Skeletal muscle satellite cell (primary cell): ENCODE results near the gene CCDC88A. TPM values are rescaled to one million over a fixed set of nuclear protein-coding genes. Genes with fewer than 3 reads are reported as not detected.
A peak's percentile ranks its signal among the peaks of the same experiment; 100 is the strongest.
"Not testable (repeated sequence)": the region's sequence is repeated elsewhere in the genome, so short reads cannot be mapped to it uniquely, and the experiment has no call there.

Experiments
- H3K27me3 ChIP-seq: 2 replicates; pipeline ENCODE4 v1.7.0; 2013; ENCODE audit warnings: low read length; ENCODE audit not compliant: control insufficient read depth, insufficient read depth
- H3K36me3 ChIP-seq: 2 replicates; pipeline ENCODE4 v1.7.0; 2013; ENCODE audit warnings: mild to moderate bottlenecking, control low read depth, low read length; ENCODE audit not compliant: insufficient read depth
- H3K4me1 ChIP-seq: 2 replicates; pipeline ENCODE4 v1.7.0; 2013; ENCODE audit warnings: low read length; ENCODE audit not compliant: control insufficient read depth, insufficient read depth
- H3K4me2 ChIP-seq: 2 replicates; pipeline ENCODE4 v1.7.0; 2013; ENCODE audit warnings: mild to moderate bottlenecking, low read length
- H3K4me3 ChIP-seq: 2 replicates; pipeline ENCODE4 v1.7.0; 2013; ENCODE audit warnings: low read length
- H3K9ac ChIP-seq: 2 replicates; pipeline ENCODE4 v1.7.0; 2013; ENCODE audit warnings: mild to moderate bottlenecking, low read depth, low read length, moderate library complexity
- H3K9me3 ChIP-seq: replicated peaks from 2 replicates; pipeline ENCODE4 v1.7.0; 2013; ENCODE audit warnings: mild to moderate bottlenecking, control low read depth, low read length
- total RNA-seq: library from RNA; depleted of rRNA; stranded (reverse); fragments of >200 nt; gene quantifications from 2 replicates; pipeline ENCODE4 v1.2.3, GENCODE V29; 2012; rRNA removed

The CCDC88A gene
- 48.7 and 54.2 TPM in 2 replicates for total RNA-seq

DNA sequence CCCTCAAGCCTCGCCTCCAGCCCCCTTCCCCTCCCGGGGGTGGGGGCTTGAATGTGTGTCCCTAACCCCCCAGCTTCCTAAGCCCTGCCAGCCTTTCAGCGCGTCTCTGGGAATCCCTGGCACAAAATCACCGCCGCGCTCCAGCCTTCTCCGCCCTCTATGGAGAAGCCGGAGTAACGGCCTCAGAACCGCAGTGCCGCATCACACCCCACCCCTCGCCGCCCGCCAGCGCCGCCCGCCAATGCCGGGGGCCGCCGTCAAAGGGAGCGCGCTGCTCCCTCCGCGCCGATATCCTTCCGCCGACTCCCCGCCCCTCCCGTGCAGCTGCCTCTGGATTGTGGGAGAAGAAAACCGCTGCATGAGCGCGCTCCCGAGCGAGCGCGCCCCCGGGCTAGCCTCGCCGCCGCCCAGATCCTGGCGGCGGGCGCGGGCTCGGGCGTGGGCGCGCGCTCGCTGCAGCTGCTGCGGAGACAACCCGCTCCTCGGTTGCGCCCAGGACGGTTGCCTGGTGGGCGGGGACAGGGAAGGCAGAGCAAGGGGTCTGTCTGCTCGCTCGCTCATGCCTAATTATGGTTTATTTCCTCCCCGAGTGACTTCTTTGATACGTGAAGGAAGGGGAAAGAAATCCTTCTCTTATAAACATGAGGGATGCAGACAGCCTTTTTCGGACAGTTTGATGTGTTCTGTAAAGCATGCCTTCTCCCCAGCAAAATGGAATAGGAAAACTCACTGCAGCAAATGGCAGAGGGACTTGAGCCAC lies at the start of gene CCDC88A:
Gene CCDC88A, minus strand, starts transcription at position 178 of the 760 bp plus-strand sequence. CDS start 777 bp downstream, outside the sequence.
- H3K4me2 ChIP-seq: peak within 1 kb of the TSS; percentile 93

GRCh38 chr2:55461679-55462078 lies 42.0 kb upstream of the CCDC88A start:
- no peak overlapping the region for H3K4me2 ChIP-seq
- H3K9ac ChIP-seq: no peak overlapping the region
- H3K9me3 ChIP-seq: no peaks in the 10 kb centered on the region
- H3K4me1 ChIP-seq: no peaks in the 10 kb centered on the region
- H3K36me3 ChIP-seq: no peaks in the 10 kb centered on the region
- H3K4me3 ChIP-seq: no peak overlapping the region
- H3K27me3 ChIP-seq: no peaks in the 10 kb centered on the region

More for the DNA sequence above, at the start of gene CCDC88A:
- Histone ChIP-seq H3K4me1 (peaks cover 17% of the 10 kb centered on the region), H3K9me3 (no peaks in the 10 kb centered on the region), H3K9ac (peak within 1 kb of the TSS; percentile 92), H3K4me3 (peak within 1 kb of the TSS; percentile 93), H3K27me3 (no peaks in the 10 kb centered on the region), H3K36me3 (no peaks in the 10 kb centered on the region)

DNA sequence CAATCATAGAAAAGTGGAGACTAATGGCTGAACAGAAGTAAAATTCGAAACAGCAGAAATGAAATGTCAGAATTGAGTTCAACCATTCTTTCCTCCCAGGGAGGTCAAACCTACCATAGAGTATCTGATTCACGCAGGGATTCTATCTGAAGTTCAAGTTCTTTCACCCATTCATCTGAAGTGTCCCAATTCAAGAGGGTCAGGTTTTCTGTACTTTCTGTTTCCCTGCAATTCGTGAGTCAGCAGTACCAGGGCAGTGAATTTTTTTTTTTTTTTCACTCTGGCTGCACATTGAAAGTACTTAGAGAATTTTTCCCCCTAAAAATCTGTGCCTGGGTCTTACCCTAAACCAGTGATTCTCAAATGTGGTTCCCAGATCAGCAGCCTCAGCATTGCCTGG lies 40.9 kb upstream of the CCDC88A start:
- Histone ChIP-seq H3K36me3 (no peaks in the 10 kb centered on the region), H3K9ac (no peak overlapping the region), H3K4me2 (no peak overlapping the region), H3K9me3 (no peaks in the 10 kb centered on the region), H3K27me3 (no peaks in the 10 kb centered on the region), H3K4me1 (no peaks in the 10 kb centered on the region), H3K4me3 (no peak overlapping the region)

DNA sequence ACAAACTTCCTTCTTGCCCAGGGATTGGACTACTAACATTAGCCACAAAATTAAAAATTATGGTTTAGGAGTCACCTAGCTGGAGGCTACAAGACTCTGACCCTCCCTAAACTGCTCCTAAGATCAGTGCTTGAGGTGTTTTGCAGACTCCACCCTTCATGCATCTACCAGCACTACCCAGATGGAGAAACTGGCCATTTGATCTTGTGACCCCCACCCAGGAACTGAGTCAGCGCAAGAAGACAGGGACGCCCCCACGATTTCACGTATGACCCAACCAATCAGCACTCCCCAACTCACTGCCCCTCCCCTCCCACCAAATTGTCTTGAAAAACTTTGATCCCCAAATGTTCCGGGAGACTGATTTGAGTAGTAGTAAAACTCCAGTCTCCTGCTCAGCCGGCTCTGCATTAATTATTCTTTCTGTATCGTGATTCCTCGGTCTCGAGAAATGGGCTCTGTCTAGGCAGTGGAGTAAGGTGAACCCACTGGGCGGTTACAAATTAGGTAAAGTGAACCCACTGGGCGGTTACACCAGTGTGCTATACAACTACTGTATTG lies 40.1 kb upstream of the CCDC88A start:
- Histone ChIP-seq H3K4me1 (no peaks in the 10 kb centered on the region), H3K4me3 (no peak overlapping the region), H3K27me3 (no peaks in the 10 kb centered on the region), H3K4me2 (no peak overlapping the region), H3K36me3 (no peaks in the 10 kb centered on the region), H3K9ac (no peak overlapping the region), H3K9me3 (no peaks in the 10 kb centered on the region)

DNA sequence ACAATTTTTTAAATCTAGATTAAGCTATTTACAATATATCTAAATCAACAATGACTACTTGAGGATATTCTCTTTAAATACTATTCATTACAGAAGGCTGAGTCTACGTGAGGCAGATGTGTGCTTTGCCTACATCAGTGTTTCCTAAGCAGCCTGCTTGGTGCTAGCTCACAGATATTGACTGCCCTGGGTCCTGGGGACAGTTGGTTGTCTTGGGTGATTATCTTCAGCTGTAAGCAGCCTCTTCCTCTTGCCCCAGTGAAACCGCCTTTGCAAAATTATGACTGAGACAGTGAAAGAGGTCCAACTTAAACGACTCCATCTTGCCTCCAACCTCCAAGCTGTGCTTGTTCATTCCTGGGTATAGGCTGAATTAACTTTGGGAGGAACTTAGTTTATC lies 39.6 kb upstream of the CCDC88A start:
- no peaks in the 10 kb centered on the region for H3K4me1 ChIP-seq
- no peak overlapping the region for H3K9ac ChIP-seq
- no peak overlapping the region for H3K4me2 ChIP-seq
- no peaks in the 10 kb centered on the region for H3K9me3 ChIP-seq
- H3K27me3 ChIP-seq: no peaks in the 10 kb centered on the region
- H3K4me3 ChIP-seq: no peak overlapping the region
- no peaks in the 10 kb centered on the region for H3K36me3 ChIP-seq

GRCh38 chr2:55454121-55454520 lies 34.5 kb upstream of the CCDC88A start:
- H3K4me2 ChIP-seq: no peak overlapping the region
- no peaks in the 10 kb centered on the region for H3K4me1 ChIP-seq
- H3K9me3 ChIP-seq: no peaks in the 10 kb centered on the region
- H3K27me3 ChIP-seq: no peaks in the 10 kb centered on the region
- no peak overlapping the region for H3K9ac ChIP-seq
- no peak overlapping the region for H3K4me3 ChIP-seq
- H3K36me3 ChIP-seq: no peaks in the 10 kb centered on the region

DNA sequence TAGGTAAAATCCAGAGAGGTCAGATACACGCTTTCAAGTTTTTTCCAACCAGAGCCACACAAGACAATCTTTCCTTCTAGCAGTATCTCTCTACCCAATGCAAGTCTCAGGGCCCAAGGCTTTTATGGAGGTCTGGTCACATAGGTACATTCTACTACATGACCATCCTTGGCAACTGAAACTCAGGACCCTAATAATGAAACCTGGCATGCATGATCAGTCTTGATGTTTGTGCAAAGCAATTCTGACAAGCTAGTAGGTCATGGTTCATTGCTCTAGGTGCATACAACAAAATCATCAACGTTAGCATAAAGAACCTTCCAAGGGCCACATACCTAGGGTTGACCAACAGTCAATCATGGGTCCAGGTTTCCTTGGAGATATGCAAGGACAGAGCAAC lies 33.2 kb upstream of the CCDC88A start:
- no peak overlapping the region for H3K4me2 ChIP-seq
- no peaks in the 10 kb centered on the region for H3K36me3 ChIP-seq
- no peaks in the 10 kb centered on the region for H3K9me3 ChIP-seq
- H3K4me1 ChIP-seq: no peaks in the 10 kb centered on the region
- no peaks in the 10 kb centered on the region for H3K27me3 ChIP-seq
- H3K4me3 ChIP-seq: no peak overlapping the region
- no peak overlapping the region for H3K9ac ChIP-seq

DNA sequence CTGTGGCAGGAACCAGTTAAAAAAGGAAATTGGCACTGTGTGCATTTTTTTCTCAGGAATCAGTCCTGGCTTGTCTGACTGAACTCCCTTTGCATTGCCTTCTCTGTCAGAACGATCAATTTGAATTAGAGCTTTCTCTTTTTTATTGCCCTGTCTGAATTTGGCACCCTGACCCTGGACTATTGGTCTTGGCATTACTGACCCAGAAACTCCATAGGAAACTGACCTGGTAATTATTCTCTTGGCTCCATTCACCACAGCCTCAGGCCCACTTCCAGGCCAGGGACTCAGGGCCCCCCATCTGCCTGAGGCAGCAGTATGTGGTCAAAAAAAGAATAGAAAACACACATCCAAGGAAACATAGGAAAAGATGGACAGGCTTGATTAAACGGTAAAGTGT lies 32.0 kb upstream of the CCDC88A start:
- Histone ChIP-seq H3K27me3 (no peaks in the 10 kb centered on the region), H3K4me1 (no peaks in the 10 kb centered on the region), H3K9ac (no peak overlapping the region), H3K4me3 (no peak overlapping the region), H3K36me3 (no peaks in the 10 kb centered on the region), H3K4me2 (no peak overlapping the region), H3K9me3 (no peaks in the 10 kb centered on the region)

DNA sequence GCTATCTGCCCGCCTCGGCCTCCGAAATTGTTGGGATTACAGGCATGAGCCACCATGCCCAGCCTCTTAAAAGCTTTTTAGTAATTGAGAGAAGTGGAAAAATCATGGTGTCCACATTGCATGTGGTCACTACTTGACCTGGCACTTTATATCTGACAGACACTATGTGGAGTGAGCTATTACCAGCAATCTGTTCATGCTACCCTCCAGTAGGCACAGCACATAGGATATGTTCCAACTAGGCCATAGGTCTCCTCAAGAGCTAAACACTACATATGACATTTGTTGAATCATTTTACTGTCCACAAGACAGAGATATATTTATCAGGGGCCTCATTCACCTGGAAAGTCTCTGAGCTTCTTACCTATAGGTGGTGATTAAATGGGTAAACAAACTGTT lies 30.4 kb upstream of the CCDC88A start:
- not testable (repeated sequence) for H3K4me3 ChIP-seq, H3K9me3 ChIP-seq, H3K4me1 ChIP-seq, H3K36me3 ChIP-seq, H3K9ac ChIP-seq, H3K4me2 ChIP-seq, H3K27me3 ChIP-seq

DNA sequence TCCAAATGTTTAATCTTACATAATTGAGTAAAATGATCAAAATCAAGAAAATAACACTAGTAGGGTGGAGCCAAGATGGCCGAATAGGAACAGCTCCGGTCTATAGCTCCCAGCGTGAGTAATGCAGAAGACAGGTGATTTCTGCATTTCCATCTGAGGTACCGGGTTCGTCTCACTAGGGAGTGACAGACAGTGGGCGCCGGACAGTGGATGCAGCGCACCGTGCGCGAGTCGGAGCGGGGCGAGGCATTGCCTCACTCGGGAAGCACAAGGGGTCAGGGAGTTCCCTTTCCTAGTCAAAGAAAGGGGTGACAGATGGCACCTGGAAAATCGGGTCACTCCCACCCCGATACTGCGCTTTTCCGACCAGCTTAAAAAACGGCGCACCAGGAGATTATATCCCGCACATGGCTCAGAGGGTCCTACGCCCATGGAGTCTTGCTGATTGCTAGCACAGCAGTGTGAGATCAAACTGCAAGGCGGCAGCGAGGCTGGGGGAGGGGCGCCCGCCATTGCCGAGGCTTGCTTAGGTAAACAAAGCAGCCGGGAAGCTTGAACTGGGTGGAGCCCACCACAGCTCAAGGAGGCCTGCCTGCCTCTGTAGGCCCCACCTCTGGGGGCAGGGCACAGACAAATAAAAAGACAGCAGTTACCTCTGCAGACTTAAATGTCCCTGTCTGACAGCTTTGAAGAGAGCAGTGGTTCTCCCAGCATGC lies 22.5 kb upstream of the CCDC88A start:
- H3K36me3 ChIP-seq, H3K27me3 ChIP-seq, H3K4me2 ChIP-seq, H3K4me1 ChIP-seq, H3K9me3 ChIP-seq, H3K4me3 ChIP-seq, H3K9ac ChIP-seq: not testable (repeated sequence)

- H3K27me3 ChIP-seq: no peaks in the 10 kb centered on the region
- H3K9me3 ChIP-seq: no peaks in the 10 kb centered on the region
- H3K36me3 ChIP-seq: no peaks in the 10 kb centered on the region
- H3K4me2 ChIP-seq: no peak overlapping the region
- no peak overlapping the region for H3K9ac ChIP-seq
- no peak overlapping the region for H3K4me3 ChIP-seq
- H3K4me1 ChIP-seq: no peaks in the 10 kb centered on the region
Measured at GRCh38 chr2:55441280-55441892, 21.7 kb upstream of the CCDC88A start.
